ENCODE data around the gene CREG2.

Gene CREG2

DNA sequence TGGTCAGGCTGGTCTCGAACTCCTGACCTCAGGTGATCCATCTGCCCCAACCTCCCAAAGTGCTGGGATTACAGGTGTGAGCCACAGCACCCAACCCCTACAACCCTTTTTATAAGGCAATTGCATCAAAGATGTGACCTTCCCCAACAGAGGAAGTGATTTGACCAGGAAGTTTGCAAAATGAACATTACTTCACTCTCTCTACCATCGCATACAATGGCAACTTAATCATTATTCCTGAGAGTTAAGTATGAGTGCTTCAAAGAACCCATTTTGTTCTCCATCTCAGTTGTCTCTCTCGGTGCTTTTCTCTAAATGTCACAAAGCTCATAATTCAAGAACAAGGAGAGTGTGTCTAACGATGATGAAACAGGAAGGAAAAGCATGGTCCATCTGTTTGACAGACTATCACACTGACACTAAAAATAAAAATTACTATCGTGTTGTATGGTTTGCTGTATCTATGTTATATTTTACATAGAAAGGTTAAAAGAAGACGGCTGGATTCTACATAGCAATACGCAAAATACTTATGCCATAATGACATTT, 18.1 kb upstream of the CREG2 start:
- no peak for DNase-seq

DNA sequence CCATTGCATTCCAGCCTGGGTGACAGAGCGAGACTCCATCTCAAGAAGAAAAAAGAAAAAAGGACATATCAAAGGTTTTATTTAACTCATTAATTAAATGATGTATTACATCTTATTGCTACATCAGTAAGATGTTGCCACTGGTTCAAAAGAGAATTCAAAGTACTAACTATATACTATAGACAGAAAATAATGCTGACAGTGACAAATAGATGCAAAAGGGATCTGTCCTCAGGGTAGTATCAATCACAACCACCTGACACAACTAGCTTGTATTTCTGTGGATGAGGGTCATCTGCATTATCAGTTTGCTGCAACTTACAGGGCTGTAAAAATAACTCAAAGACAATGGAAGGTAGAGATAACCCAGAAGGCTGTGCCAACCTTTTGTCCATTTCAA, 16.4 kb upstream of the CREG2 start:
- no peak for DNase-seq

DNA sequence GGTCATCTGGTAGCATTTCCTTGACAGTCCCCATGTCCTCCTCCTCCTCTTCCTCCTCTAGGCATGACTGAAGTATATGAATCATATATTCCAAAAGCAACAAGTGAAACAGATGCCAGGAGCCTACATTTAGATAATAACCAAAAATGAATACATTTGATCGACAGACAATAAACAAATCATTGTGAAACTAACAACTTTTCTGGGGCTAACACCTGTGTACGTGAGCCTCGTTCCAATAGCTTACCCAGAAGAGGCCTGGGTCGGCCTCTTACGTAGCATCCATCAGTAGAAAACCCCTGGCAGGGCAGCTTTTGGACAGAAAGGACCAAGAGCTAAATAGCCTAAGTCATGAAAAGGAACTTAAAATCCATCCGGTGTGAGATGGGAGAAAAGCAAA, 15.3 kb upstream of the CREG2 start:
- DNase-seq: no peak

DNA sequence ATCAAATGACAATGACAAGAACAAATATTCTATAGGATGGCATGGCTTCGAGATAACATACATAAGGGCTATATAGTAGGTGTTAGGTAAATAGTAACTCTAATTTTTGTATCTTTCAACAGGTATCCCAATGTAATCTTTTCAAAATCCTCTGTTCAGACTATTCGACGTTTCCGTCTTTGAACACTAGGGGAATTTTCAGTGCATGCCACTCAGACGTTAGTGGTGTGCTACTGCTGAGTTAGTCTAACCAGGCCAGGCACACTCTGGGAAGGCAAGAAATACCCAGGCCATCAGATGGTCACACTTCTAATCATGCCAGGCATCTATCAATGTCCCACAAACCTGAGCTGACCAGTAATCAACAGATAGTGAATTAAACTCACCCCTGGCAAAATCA, 14.6 kb upstream of the CREG2 start:
- no peak for DNase-seq

DNA sequence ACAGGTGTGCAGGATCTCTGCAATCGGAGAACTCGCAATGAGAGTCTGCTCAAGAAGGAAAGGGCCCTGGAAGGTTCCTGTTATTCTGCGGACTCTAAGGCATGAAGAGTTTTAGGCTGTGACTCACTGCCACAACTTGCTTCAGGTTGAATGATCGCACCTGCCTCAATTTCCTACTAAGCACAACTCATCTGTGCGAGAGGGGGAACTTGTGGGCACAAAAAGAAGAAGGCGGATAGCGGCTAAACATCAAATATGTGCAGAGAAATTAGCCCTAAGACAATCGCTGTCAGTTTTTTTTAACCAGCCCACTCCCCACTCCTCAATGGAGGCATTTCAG, 14.0 kb upstream of the CREG2 start:
- no peak for DNase-seq

DNA sequence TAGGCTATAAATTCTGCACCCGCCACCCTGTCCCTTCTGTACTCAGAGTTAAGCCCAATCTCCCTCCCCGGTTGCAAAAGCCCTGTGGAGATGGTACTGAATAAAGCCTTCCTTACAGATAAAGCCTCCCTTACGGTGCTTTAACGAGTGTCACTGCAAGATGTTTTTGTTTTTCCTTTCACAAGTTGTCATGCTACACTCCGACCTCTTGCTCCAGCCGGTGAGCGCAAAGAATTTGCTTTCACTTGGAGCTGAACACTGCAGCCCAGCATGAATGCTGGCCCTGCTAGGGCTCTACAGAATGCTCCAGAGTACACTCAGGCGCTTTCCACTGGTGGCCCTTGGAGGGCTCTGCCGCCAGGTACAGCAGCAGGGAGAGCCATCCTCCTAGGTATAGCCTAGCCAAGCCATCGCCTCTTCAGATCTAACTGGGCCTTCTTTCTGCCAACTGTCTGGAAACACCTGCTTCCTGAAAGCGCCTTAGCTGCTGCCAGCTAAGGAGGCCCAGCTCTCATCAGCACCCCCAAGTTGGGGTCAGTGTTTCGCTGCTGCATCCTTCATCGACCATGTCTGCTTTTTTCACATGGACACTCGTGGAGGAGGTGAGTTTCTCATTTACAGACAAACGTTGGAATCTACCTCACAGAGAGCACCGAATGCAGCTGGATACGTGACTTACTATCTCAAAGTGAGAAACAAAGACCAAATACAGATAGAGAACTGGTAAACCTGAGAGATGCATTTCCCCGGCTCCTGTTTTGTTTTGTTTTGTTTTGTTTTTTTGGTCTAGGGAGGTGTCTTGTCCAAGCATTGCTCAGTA, 13.4 kb upstream of the CREG2 start:
- DNase-seq: no peak

DNA sequence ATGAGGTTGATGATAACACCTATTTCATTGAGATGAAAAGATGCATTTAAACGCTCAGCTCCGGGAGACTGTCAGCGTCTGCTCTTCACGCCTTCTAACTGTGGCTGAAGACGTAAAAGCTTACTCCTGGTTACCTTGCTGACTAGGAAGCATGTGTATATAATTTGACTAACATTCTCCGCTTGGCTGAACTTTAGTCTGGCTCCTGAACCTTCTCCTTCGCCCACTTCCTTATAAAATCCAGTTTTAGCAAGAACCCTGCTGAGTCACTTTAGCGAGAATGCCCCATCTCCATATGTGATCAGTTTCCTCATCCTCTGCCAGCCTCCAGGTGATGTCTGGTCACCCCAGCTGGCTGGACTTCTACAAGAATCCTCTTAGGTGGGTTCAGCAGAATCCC, 12.7 kb upstream of the CREG2 start:
- no peak for DNase-seq

DNA sequence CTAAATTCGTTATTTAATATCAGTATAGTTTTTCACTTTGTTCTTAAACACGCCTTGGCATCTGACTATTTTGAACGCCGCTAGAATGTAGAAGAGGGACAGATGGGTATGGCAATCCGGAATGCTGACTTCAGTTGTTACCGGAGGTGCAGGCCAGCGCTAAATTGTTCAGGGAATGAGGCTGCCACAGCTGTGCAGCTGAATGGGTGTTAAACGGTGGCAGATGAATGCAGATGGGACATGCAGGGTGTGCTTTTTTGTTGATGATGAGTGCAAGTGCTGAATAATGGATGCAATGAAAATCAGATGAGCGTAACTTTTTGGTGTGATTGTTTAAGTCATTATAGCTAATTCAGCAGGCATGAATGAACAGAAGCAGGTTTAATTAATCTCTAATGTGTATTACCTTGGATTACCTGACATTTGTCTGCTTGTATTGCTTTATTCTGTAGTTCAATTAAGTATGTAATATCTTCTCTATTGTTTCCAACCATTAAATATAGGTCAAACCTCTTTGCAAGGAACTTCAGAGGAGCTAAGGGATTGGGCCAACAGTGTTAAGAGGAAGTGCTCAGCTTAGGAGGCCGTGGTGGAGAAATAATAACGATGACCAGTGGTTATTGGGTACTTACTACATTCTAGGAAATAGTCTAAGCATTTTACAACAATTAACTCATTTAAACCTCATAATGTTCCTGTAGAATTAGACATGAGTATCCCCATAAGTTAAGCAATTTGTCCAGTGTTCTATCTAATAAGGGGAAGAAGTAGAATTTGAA, 11.9 kb upstream of the CREG2 start:
- no peak for DNase-seq

DNA sequence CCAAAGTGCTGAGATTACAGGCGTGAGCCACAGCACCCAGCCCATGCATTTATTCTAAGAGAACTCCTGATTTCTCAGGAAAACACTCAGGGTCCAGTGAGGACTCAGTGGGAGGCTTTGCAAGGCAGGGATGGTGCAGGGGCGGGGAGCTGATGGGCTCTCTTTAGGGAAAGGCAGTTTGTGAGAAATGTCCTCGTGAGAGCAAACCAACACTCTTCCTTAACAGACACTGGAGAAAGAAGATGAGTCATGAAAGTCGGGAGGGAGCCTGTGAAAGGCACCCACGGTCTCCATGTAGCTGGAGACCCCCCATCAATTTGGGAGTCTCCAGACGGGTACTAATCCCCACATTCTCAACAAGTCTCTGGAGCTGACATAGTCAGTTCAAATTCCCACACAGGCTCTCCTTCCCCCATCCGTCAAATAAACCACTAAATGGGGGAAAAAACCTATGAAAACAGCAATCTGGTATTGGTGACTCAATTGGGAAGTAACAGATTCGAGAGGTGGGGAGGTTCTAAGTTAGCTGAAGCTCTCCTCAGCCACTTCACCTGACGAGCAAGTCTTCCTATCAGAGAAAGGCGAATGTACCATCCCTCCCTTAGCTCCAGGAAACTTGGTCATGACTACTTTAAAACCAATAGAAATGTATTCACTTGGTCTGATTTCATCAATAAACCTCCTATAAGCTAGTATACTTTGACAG, 11.0 kb upstream of the CREG2 start:
- no peak for DNase-seq

DNA sequence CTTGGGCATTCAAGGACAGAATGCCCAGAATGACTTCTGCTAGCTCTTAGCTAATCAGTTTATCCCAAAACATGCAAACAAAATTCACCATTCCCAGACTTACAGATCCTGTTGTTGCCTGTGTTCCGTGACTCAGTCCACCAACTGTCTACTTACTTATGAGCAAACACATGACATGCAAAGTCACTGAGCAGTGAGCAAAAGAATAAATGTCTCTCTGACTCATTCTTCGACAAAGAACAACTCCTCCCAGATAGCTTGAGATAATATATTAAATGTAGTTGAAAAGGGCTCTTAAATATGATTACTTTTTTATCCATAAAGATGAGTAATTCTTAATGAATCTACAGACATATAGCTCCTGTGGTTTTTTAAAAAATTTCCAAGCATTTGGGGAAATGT, 9.0 kb upstream of the CREG2 start:
- no peak for DNase-seq

DNA sequence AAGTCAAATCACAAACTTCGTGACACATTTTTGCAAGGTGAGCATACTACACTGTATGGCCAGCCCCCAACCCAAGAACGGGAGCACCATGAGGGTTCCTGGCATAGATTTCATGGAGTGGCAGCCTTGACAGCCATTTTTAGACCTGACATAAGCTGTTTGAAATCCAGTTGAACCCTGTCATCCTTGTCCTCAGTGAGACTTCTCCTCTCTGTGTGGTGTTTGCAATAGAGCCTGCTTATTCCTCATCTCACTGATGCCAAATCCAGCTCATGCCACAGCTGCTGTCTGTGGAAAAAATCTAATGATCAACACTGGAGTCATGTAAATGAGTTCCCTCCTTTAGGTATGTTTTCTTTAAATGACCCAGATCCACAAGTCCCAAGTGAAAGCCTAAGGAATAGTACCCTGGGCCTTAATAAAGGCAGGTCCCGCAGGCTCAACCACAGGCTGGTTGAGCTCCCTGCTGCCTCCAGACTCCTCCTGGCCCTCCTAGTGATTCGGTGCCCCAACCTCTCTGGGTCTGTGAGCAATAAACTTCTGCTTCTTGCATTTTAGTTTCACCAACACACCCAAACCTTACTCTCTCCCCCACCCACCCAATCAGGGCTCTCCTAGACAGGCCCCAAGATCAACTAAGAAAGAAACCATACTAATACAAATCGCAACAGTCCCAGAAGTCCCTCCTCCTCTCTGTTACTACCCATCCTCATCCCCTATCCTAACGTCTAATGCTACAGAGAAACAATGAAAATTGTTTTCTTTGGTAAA, 8.4 kb upstream of the CREG2 start:
- DNase-seq: no peak

DNA sequence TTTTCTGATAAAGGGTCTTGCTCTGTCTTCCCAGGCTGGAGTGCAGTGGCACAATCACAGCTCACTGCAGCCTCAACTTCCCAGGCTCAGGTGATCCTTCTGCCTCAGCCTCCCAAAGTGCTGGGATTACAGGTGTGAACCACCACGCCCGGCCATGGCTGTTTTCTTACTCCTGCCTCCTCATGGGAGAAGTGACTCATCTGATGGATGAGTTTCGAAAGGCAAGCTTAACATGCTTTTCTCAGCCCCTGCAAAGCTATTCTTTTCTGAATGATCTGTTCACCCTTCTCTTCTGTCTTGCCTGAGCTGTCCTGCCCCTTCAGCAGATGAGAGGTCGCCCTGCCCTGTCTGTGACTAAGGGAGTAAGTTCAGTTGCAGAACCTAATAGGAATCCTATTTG, 929 bp upstream of the CREG2 start:
- no peak for DNase-seq

DNA sequence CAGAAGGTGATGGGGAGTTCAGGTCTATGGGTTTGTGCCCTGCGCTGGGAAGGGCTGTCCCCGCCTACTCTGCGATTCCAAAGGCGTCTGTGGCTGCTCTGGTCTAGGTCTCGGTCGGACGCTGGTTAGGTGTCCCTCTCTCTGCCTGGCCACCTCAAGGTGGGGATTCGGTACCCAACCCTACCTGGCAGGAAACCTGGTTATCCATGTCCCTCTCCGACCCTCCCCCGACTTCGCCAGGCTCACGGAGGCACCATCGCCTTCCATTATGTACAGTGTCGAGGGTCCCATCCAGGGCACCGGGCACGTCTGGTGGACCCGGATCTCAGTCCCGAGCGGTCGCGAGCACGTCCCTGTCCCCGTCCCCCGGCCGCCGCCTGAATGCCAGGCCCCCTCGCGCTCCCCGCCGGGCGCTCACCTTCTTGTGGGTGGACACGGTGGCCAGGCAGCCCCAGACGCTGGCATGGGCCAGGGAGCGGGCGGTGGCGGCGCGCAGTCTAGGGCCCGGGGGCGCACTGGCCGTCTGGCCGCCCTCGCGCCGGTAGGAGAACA, 628 bp downstream of the CREG2 start:
- DNase-seq: no peak

DNA sequence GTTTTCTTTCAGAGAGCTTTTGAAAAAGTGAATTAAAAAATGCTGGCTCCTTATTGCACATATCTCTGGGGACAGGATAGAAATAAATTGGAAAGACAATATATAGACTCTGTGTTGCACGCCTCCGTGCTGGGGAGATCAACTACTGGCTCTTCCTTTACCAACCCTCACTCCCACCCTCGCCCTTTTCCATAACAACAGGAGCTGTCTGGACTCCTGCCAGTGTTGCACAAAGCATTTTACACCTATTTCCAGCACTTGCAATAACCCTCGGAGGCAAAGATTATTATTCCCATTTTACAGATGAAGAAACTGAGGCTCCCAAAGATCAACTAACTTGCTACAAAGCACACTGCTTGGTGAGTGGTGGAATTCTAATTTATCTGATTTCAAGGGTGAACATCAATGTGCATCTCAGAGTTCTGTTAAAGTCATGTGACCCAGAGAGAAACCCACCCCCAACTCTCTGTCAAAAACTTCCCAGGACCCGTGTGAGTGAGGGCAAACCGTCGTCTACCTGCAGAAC, 4.2 kb downstream of the CREG2 start:
- DNase-seq: no peak

DNA sequence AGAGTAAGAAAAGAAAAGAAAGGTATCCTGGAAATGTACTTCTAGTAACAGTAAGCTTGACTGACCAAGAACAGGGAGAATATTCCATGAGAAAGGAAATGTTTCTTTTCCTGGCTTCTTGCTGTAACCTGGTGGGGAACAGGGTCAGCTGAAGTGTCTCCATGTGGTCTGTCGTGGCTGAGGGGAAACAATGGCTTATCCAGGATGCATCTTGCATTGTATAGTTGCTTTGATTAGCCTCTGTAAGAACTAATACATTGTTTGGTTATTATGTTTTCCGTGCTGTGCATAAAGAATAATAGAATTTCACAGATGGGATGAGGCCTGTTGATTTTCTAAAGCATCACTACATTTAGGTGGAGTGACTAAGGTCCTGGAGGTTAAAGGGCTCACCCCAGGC, 4.9 kb downstream of the CREG2 start:
- no peak for DNase-seq

DNA sequence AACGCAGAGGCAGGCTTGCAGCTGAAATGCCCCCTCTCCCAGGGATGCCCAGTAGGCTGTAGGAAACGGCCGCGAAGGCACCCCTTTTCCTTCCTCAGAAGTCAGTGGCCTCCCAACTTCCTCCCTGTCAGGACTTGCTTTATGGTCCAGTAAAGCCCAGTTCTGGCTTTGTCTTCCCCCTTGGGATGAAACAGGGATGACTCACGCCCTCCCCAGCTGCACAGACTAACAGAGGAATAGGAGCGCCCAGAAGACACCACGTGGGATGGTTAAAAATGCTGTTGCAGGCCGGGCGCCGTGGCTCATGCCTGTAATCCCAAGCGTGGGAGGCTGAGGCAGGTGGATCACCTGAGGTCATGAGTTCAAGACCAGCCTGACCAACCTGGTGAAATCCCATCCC, 6.9 kb downstream of the CREG2 start:
- DNase-seq: no peak

DNA sequence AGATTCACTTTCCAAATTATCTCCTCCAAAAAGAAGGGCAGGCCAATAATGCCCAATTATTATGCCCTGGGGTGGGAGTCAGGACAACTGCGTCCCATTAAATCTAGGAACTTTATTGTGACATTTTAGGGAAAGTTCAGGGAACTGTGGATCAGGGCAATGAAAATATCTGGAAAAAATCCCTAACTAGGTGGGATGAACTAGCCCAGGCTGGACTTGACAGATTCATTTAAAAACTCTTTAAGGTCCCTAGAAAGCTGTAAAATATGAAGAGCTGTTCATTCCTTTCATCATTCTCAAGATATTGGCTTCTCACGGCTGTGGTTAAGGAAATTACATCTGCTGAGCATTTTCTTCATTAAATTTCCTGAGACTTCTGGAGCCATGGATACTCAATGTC, 8.2 kb downstream of the CREG2 start:
- DNase-seq: no peak

DNA sequence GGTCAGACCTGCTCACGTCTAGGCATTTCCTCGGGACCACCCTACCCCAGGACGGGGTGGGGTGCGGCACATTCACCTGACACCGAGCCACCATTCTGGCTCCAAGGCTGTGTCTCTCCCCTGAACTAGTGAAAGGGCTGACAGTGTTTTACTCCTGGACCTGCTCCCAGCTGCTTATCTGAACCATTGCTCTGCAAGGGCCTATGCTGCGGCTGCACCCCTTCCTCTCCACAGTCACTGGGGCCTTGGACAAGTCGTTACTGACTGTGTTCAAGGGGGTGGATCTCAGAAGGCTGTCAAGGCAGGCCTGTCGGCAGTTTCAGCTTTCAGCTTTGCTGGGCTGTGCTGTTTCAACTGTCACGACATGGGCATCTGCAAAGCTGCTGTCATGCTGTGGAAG, 11.7 kb downstream of the CREG2 start:
- DNase-seq: no peak

DNA sequence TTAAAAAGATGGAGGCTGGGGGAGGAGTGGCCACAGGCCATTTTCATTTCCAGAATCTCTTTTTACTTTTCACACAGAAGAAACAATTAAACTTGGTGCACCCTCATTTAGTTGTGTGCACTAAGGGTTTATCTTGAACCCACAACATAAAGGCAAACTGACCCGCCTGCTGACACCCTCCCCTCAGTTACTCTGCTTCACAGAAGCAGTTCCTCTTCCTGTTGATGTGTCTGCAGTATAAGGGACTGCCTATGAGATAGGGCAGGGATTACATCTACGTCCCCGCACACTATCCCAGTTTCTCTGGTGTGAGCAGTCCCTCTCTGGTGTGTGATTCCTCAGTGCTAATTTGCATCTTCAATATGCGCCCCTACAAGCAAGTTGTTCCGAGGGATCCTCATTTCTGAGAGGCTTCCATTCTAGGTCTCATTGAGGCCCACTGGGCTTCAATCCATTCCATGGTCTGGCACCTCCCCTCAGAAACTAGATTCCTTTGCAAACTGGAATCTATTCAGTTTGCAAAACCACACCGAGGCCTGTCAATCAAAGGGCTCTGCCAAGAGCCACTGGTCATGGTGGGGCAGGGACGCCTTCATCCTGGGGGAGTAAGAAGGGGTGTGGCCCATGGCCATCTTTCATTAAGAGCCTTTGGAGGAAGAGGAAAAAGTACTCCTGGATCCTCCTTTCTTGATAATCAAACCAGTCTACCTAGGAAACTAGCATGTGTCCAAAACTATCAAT, 12.3 kb downstream of the CREG2 start:
- no peak for DNase-seq

DNA sequence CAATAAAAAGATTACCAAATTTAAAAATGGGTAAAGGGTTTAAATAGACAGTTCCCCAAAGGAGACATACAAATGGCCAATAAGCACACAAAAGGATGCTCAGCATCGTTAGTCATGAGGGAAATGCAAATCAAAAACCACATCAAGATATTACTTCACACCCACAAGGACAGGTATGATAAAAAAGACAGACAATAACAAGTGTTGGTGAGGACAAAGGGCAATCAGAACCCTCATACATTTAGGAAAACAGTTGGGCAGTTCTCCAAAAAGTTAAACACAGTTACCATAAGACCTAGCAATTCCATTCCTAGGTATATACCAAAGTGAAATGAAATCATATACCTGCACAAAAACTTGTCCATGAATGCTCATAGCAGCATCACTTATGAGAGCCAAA, 14.5 kb downstream of the CREG2 start:
- no peak for DNase-seq

DNA sequence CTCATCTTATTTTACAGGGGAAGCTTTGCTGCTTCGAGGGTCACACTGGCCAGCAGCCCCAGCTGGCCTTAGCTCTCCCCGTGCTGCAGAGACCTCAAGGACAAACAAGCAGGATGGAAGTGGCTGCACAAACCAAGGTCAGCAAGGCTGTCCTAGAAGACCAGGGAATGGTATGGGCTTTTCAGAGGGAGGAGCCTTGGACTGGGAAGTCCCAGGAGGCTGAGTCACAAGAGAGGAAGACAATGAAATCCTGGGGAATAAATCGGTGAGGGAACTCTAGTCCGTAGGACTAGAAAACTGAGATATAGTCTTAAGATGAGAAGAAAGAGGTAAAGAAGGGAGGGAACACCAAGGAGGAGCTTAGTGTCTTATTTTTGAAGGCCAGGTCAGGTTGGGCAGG, 15.7 kb downstream of the CREG2 start:
- no peak for DNase-seq

DNA sequence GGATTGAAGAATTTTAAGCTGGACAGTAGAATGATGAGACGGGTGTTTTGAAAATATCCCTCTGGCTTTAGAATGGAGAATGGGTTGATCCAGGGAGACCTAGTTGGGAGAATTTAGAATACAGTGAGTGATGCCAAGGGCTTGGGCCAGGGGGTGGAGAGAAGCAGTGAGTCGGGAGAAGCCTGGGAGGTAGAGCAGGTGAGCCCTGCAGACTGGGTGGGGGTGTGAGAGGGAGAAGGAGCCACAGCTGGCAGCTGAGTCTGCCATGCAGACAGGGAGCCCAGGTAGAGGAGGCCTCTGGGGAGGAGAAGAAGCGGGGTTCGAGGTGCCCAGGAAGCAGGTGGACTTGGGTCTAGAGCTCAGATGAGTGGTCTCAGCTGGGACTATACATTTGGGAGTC, 18.2 kb downstream of the CREG2 start:
- DNase-seq: no peak

Measured in stimulated activated CD4-positive, alpha-beta T cell treated with anti-CD3 and anti-CD28 coated beads, Interleukin-1b, Interleukin-23, amount 100 ng/mL, for 48 hours (primary cell).